Thyroid gland (tissue), 4 donors: ENCODE data around the gene NR4A2. TPM values are rescaled to one million over a fixed set of nuclear protein-coding genes. Genes with fewer than 3 reads are reported as not detected.

ENCODE experiments used
- DNase-seq, 2 donors: peaks; one replicate each; pipeline ENCODE4 v3.0.0-alpha.2; 2019
- H3K27ac ChIP-seq, 3 donors: fragments of 200-600 bp; sonication (generic); 1 replicate in 2 of 3; 2 replicates in 1 of 3; pipeline ENCODE4 v1.5.1; 2016 to 2019; ENCODE audit warnings: mild to moderate bottlenecking in 1 of 3, moderate library complexity in 1 of 3
- H3K27me3 ChIP-seq: fragments of 200-600 bp; sonication (generic); one replicate; pipeline ENCODE4 v1.5.1; 2019
- H3K36me3 ChIP-seq, 2 donors: fragments of 200-600 bp; sonication (generic); one replicate each; pipeline ENCODE4 v1.5.1; 2016 to 2019
- H3K4me1 ChIP-seq, 2 donors: fragments of 200-600 bp; sonication (generic); one replicate each; pipeline ENCODE4 v1.5.1; 2017 to 2019
- H3K4me3 ChIP-seq, 3 donors: fragments of 200-600 bp; sonication (generic); replicated peaks in 1 of 3; 1 replicate in 2 of 3; 2 replicates in 1 of 3; pipeline ENCODE4 v1.5.1; 2016; ENCODE audit warnings: mild to moderate bottlenecking in 1 of 3
- H3K9me3 ChIP-seq: fragments of 200-600 bp; sonication (generic); one replicate; pipeline ENCODE4 v1.5.1; 2017
- POLR2A ChIP-seq, 2 donors: fragments of 450-650 bp; IDR thresholded peaks; one replicate each; pipeline ENCODE4 v1.6.1; 2017; ENCODE audit warnings: antibody characterized with exemption in 2 of 2, mild to moderate bottlenecking in 2 of 2, moderate library complexity in 1 of 2
- WGBS, 2 donors: methylation state at CpG; one replicate each; pipeline ENCODE4 v1.1.5; 2017; 5-methylcytosine and 5-hydroxymethylcytosine counted together
- intact Hi-C: fragments of 100-400 bp; cut with DNase I; formaldehyde crosslinking; loops from one replicate; pipeline ENCODE4 v1.15.1; 2023
- total RNA-seq, 4 donors: library from RNA; depleted of rRNA; stranded (reverse); fragments of >200 nt; gene quantifications; one replicate each; pipeline ENCODE4 v1.2.3, GENCODE V29; 2016
- TF ChIP-seq, protein P1 (sequence below), 6 experiments: fragments of 200-600 bp in 3 of 6; fragments of 450-650 bp in 3 of 6; sonication (generic) in 3 of 6; IDR thresholded peaks; one replicate each; pipeline ENCODE4 v1.5.1; 2016 to 2019; ENCODE audit warnings: antibody characterized with exemption in 6 of 6, mild to moderate bottlenecking in 2 of 6, inconsistent platforms in 1 of 6, moderate library complexity in 1 of 6

NR4A2 gene
- total RNA-seq, 4 donors from 2014 or later, result 4.2 to 7.5 (median 5.0) TPM

DNA sequence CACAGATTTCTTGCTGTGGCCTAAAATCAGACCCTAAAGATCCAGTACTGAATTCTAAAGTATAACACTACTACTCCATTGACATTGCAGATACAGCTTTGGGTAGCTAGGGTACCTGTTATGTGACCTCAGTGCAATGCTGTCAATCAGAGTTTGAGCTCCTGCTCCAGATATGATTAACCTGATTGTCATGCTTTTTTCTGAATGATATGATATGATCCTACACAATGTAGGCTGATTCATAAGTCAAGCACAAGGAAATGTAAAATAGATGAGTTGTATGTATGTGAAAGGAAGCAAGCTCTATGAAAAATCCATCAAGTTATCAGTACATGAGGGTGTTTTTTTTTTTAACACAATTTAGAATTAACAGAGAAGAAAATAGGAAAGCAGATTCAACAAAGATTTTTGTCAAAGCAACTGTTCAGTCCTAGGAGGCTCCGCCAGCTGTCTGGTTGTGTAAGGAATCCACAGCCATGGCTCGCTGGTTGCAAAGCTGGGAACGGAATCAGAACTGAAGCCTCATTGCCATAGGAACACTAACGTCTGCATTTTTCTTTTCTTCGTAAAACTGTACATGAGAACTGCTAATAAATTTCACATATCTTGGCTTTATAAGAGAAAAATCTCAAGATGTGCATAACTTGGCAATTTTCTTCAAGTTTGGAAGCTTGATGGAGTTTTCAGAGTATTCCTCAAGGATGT is 52.9 kb downstream of the NR4A2 start:
- intact Hi-C loops, result no loop called here
- H3K27ac ChIP-seq, result no peak overlapping the region
- no peaks in the 10 kb centered on the region for H3K9me3 ChIP-seq
- no peak for DNase-seq
- TF ChIP-seq POLR2A (IDR thresholded peaks at IDR 0.05), result no peak
- TF ChIP-seq, protein P1, sequence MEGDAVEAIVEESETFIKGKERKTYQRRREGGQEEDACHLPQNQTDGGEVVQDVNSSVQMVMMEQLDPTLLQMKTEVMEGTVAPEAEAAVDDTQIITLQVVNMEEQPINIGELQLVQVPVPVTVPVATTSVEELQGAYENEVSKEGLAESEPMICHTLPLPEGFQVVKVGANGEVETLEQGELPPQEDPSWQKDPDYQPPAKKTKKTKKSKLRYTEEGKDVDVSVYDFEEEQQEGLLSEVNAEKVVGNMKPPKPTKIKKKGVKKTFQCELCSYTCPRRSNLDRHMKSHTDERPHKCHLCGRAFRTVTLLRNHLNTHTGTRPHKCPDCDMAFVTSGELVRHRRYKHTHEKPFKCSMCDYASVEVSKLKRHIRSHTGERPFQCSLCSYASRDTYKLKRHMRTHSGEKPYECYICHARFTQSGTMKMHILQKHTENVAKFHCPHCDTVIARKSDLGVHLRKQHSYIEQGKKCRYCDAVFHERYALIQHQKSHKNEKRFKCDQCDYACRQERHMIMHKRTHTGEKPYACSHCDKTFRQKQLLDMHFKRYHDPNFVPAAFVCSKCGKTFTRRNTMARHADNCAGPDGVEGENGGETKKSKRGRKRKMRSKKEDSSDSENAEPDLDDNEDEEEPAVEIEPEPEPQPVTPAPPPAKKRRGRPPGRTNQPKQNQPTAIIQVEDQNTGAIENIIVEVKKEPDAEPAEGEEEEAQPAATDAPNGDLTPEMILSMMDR (IDR thresholded peaks at IDR 0.05), result no peak
- no peaks in the 10 kb centered on the region for H3K4me1 ChIP-seq
- no peak overlapping the region for H3K4me3 ChIP-seq
- no peaks in the 10 kb centered on the region for H3K27me3 ChIP-seq
- H3K36me3 ChIP-seq, result no peaks in the 10 kb centered on the region
- WGBS, 2 donors, result 72 to 80% methylated on average over 5 of the region's 5 CpGs

Other genes with a start within 250 kb of the NR4A2 start
- 100 to 1,000 TPM in 2 of 4 donors, 10 to 100 TPM in 2; 78.0 to 127 (median 105) TPM for gene GPD2, start 103.7 kb upstream of the NR4A2 start, total RNA-seq